B cell (primary cell): ENCODE results near the gene CHRD. TPM values are rescaled to one million over a fixed set of nuclear protein-coding genes. Genes with fewer than 3 reads are reported as not detected.

Experiments used
- ATAC-seq: fragments of 200-7000 bp; cut with Tn5 transposase; one replicate; pipeline ENCODE4 v1.10.0; 2021; ENCODE audit warnings: low read depth, mild to moderate bottlenecking, moderate number of reproducible peaks, moderate library complexity
- CTCF ChIA-PET: fragments of 350-600 bp; sonication (Branson Sonifier 250); formaldehyde crosslinking; loops from one replicate; lab custom pipeline; 2021; ENCODE audit warnings: antibody characterized with exemption, inconsistent platforms; lab: Charles Lee
- POLR2A ChIA-PET: fragments of 350-600 bp; sonication (Branson Sonifier 250); formaldehyde crosslinking; loops from one replicate; lab custom pipeline; 2021; ENCODE audit warnings: antibody characterized with exemption; lab: Charles Lee
- DNase-seq: peaks from one replicate; pipeline ENCODE4 v3.0.0; 2013
- H2AFZ ChIP-seq: 2 replicates; pipeline ENCODE4 v1.6.1; 2012; ENCODE audit warnings: mild to moderate bottlenecking, low read depth, low read length; ENCODE audit not compliant: insufficient read depth, poor library complexity, severe bottlenecking
- H3K27ac ChIP-seq, 2 donors: 1 replicate in 1 of 2; 2 replicates in 1 of 2; pipeline ENCODE4 v1.5.1; 2012 to 2013; ENCODE audit warnings: low read length in 2 of 2, mild to moderate bottlenecking in 2 of 2, moderate library complexity in 1 of 2
- H3K27me3 ChIP-seq, 4 experiments: fragments of 200-600 bp in 1 of 4; sonication (generic) in 1 of 4; replicated peaks in 1 of 4; 1 replicate in 2 of 4; 2 replicates in 2 of 4; pipeline versions ENCODE4 v1.6.1 to v1.7.0; 2013 to 2016; ENCODE audit warnings: low read length in 3 of 4, mild to moderate bottlenecking in 2 of 4, mixed read lengths in 1 of 4, moderate library complexity in 1 of 4; ENCODE audit not compliant: insufficient read depth in 4 of 4, control insufficient read depth in 3 of 4; ENCODE audit errors: control extremely low read depth in 1 of 4
- H3K36me3 ChIP-seq, 2 experiments: replicated peaks in 1 of 2; 1 replicate in 1 of 2; 2 replicates in 1 of 2; pipeline versions ENCODE4 v1.6.1 to v1.7.1; 2013; ENCODE audit warnings: low read length in 1 of 2; ENCODE audit not compliant: insufficient read depth in 2 of 2, control insufficient read depth in 1 of 2; ENCODE audit errors: control extremely low read depth in 1 of 2, extremely low read depth in 1 of 2
- H3K4me1 ChIP-seq, 2 donors: fragments of 200-600 bp in 1 of 2; sonication (generic) in 1 of 2; 1 replicate in 1 of 2; 2 replicates in 1 of 2; pipeline versions ENCODE4 v1.5.1 to v1.6.1; 2013 to 2017; ENCODE audit warnings: low read length in 2 of 2; ENCODE audit not compliant: control insufficient read depth in 2 of 2, insufficient read depth in 2 of 2
- H3K4me2 ChIP-seq: replicated peaks from 2 replicates; pipeline ENCODE3; 2012; ENCODE audit warnings: mild to moderate bottlenecking, low read depth, low read length; ENCODE audit not compliant: poor library complexity, severe bottlenecking
- H3K4me3 ChIP-seq, 5 experiments: fragments of 200-600 bp in 1 of 5; sonication (generic) in 1 of 5; 1 replicate in 3 of 5; 2 replicates in 2 of 5; pipeline versions ENCODE4 v1.5.1 to v1.7.0; 2011 to 2016; ENCODE audit warnings: low read length in 4 of 5, mild to moderate bottlenecking in 4 of 5, low read depth in 2 of 5, control low read depth in 1 of 5, moderate library complexity in 1 of 5; ENCODE audit not compliant: insufficient read depth in 1 of 5; ENCODE audit errors: control extremely low read depth in 1 of 5, extremely low read depth in 1 of 5
- H3K79me2 ChIP-seq: fragments of 200-600 bp; sonication (generic); one replicate; pipeline ENCODE4 v1.6.0; 2016; ENCODE audit warnings: low read length; ENCODE audit not compliant: control insufficient read depth, insufficient read depth
- H3K9ac ChIP-seq: fragments of 200-600 bp; sonication (generic); 2 replicates; pipeline ENCODE4 v1.6.1; 2017; ENCODE audit warnings: mild to moderate bottlenecking, low read length, moderate library complexity
- H3K9me3 ChIP-seq, 3 donors: one replicate each; pipeline versions ENCODE4 v1.6.1 to v1.7.1; 2013; ENCODE audit warnings: low read length in 2 of 3; ENCODE audit not compliant: control insufficient read depth in 2 of 3, insufficient read depth in 1 of 3; ENCODE audit errors: control extremely low read depth in 1 of 3
- H4K20me1 ChIP-seq: 2 replicates; pipeline ENCODE4 v1.6.0; 2012; ENCODE audit warnings: mild to moderate bottlenecking, low read length; ENCODE audit not compliant: insufficient read depth, control insufficient read depth, poor library complexity, severe bottlenecking
- H3K27ac Mint-ChIP-seq: one replicate; pipeline ENCODE4 v1.8.0; 2021; ENCODE audit warnings: mixed read lengths
- H3K27me3 Mint-ChIP-seq: one replicate; pipeline ENCODE4 v1.8.0; 2021; ENCODE audit warnings: mixed read lengths
- H3K4me1 Mint-ChIP-seq: one replicate; pipeline ENCODE4 v1.8.0; 2021; ENCODE audit warnings: mixed read lengths
- H3K4me3 Mint-ChIP-seq: one replicate; pipeline ENCODE4 v1.8.0; 2021; ENCODE audit warnings: mixed read lengths
- H3K9me3 Mint-ChIP-seq: one replicate; pipeline ENCODE4 v1.8.0; 2022; ENCODE audit warnings: mixed read lengths; ENCODE audit not compliant: insufficient read depth
- EZH2 ChIP-seq: IDR thresholded peaks from 2 replicates; pipeline ENCODE4 v1.6.1; 2012; ENCODE audit warnings: borderline replicate concordance, low read depth, mild to moderate bottlenecking, moderate library complexity, low read length; ENCODE audit not compliant: insufficient read depth, poor library complexity, severe bottlenecking
- WGBS: methylation state at CpG from one replicate; pipeline ENCODE4 v1.1.5; 2013; ENCODE audit warnings: missing lambda C conversion rate; ENCODE audit not compliant: insufficient coverage; 5-methylcytosine and 5-hydroxymethylcytosine counted together
- intact Hi-C: fragments of 100-400 bp; cut with micrococcal nuclease; formaldehyde crosslinking; loops from one replicate; pipeline ENCODE4 v1.10.0; 2022
- polyA plus RNA-seq: library from polyadenylated mRNA; depleted of rRNA; stranded (reverse); fragments of >200 nt; gene quantifications from 2 replicates; pipeline ENCODE4 v1.2.3, GENCODE V29; 2012
- total RNA-seq, 2 donors: library from RNA; stranded (reverse); fragments of 120-200 nt in 1 of 2; gene quantifications; 1 replicate in 1 of 2; 2 replicates in 1 of 2; pipeline versions ENCODE4 v1.2.3 to v1.2.4, GENCODE V29; 2013 to 2022
- TF ChIP-seq, protein P1 (sequence below): fragments of 200-600 bp; IDR thresholded peaks from one replicate; pipeline ENCODE4 v1.8.0; 2022; ENCODE audit warnings: antibody characterized with exemption, mild to moderate bottlenecking

CHRD gene
- total and polyA plus RNA-seq, 2 donors (not counting 1 experiment from before 2014, with no cell fraction given), result not detected

DNA sequence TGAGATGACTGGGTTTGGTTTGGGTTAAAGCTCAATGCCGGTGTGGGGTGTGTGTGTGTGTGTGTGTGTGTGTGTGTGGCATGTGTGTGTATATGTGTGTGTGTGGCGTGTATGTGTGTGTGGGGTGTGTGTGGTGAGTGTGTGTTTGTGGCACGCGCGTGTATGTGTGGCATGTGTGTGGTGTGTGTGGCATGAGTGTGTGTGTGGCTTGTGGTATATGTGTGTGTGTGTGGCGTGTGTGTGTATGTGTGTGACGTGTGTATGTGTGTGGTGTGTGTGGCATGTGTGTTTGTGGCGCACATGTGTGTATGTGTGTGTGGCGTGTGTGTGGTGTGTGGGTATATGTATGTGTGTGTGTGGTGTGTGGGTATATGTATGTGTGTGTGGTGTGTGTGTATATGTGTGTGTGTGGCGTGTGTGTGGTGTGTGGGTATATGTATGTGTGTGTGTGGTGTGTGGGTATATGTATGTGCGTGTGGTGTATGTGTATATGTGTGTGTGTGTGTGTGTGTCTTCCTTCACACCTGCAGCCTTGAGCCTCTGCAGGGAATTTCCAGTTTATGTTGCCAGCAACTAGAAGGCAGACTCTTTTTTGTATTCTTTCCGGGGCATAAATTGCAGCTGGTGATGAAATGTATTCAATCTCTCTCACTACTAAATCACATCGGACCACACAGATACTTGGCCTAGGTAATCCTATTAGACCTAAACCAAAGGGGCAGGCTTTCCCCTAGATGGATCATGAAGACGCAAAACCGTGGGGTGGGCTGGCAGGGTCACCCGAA is 34.8 kb downstream of the CHRD start:
- Histone ChIP-seq H3K79me2 (no peaks in the 10 kb centered on the region), H3K36me3 (no peaks in the 10 kb centered on the region), H4K20me1 (no peaks in the 10 kb centered on the region), H3K27ac (no peak overlapping the region), H3K9me3 (no peaks in the 10 kb centered on the region), H3K4me2 (no peak overlapping the region), H3K4me1 (no peaks in the 10 kb centered on the region), H2AFZ (no peak overlapping the region), H3K9ac (no peak overlapping the region), H3K4me3 (no peak overlapping the region), H3K27me3 (peaks cover 0 to 3% (median 0%) of the 10 kb centered on the region in 4 experiments)
- ATAC-seq, result no peak
- Mint-ChIP-seq H3K27me3 (peaks cover 8% of the 10 kb centered on the region), H3K9me3 (no peaks in the 10 kb centered on the region), H3K4me1 (no peaks in the 10 kb centered on the region), H3K4me3 (no peak overlapping the region), H3K27ac (no peak overlapping the region)
- ChIA-PET CTCF (interaction anchor here (0.6 to 4.0 kb wide), 4 partner anchors 43 to 228 kb away, joined by 3 to 54 read pairs (median 7); no protein-coding TSS in a partner anchor), POLR2A (no interaction called here)
- TF ChIP-seq, protein P1, sequence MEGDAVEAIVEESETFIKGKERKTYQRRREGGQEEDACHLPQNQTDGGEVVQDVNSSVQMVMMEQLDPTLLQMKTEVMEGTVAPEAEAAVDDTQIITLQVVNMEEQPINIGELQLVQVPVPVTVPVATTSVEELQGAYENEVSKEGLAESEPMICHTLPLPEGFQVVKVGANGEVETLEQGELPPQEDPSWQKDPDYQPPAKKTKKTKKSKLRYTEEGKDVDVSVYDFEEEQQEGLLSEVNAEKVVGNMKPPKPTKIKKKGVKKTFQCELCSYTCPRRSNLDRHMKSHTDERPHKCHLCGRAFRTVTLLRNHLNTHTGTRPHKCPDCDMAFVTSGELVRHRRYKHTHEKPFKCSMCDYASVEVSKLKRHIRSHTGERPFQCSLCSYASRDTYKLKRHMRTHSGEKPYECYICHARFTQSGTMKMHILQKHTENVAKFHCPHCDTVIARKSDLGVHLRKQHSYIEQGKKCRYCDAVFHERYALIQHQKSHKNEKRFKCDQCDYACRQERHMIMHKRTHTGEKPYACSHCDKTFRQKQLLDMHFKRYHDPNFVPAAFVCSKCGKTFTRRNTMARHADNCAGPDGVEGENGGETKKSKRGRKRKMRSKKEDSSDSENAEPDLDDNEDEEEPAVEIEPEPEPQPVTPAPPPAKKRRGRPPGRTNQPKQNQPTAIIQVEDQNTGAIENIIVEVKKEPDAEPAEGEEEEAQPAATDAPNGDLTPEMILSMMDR, result no peak
- no peak for TF ChIP-seq EZH2
- no peak for DNase-seq
- WGBS, result 84% methylated on average over 11 of the region's 16 CpGs
- intact Hi-C loops, result no loop called here

DNA sequence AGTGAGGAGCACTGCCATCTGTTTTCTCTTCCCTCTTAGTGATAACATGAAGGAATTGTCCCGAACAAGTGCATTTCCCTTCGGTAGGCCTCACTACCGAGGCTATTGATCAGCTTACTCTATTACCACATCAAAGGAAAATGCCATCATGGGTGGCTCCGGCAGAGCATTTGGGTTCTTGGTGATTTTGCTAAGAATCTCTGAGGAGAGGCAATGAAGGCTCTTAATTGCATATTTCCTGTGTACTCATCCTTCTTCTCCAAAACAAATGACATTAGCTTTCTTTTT is 35.3 kb downstream of the CHRD start:
- no peak overlapping the region for H2AFZ ChIP-seq
- no CpG with 5 or more reads among the region's 4 CpGs for WGBS
- POLR2A ChIA-PET, result interaction anchor here (0.7 kb wide), 1 partner anchor 102 kb away, joined by 7 read pairs; no protein-coding TSS in a partner anchor
- CTCF ChIA-PET, result interaction anchor here (4.0 kb wide), 1 partner anchor 98 kb away, joined by 54 read pairs; no protein-coding TSS in a partner anchor
- no peak for TF ChIP-seq EZH2
- TF ChIP-seq, protein P1, result no peak
- intact Hi-C loops, result no loop called here
- Mint-ChIP-seq H3K4me1 (no peaks in the 10 kb centered on the region), H3K9me3 (no peaks in the 10 kb centered on the region), H3K27ac (no peak overlapping the region), H3K4me3 (no peak overlapping the region), H3K27me3 (peaks cover 8% of the 10 kb centered on the region)
- H3K36me3 ChIP-seq, result no peaks in the 10 kb centered on the region
- no peaks in the 10 kb centered on the region for H3K4me1 ChIP-seq
- H3K4me3 ChIP-seq, result no peak overlapping the region
- H3K9me3 ChIP-seq, result no peaks in the 10 kb centered on the region
- no peaks in the 10 kb centered on the region for H4K20me1 ChIP-seq
- peaks cover 0 to 3% (median 0%) of the 10 kb centered on the region in 4 experiments for H3K27me3 ChIP-seq
- H3K27ac ChIP-seq, result no peak overlapping the region
- ATAC-seq (no peak), DNase-seq (no peak)
- no peak overlapping the region for H3K4me2 ChIP-seq
- H3K9ac ChIP-seq, result no peak overlapping the region
- H3K79me2 ChIP-seq, result no peaks in the 10 kb centered on the region
